ENCODE results near the gene GPR84.

GPR84 gene

GRCh38 chr12:54364413-54364812 is at the start of gene GPR84:
GPR84 (minus strand) TSS chr12:54364486; CDS start chr12:54363851, 635 bp downstream.
- DNase-seq = no peak

- peak; percentile 42 for DNase-seq
Measured at GRCh38 chr12:54413284-54414190, 49.3 kb upstream of the GPR84 start.

GRCh38 chr12:54412786-54413185 is 48.5 kb upstream of the GPR84 start:
- DNase-seq = no peak

GRCh38 chr12:54412348-54412747 is 48.1 kb upstream of the GPR84 start:
- DNase-seq = no peak

GRCh38 chr12:54411391-54412241 is 47.3 kb upstream of the GPR84 start:
- peak; percentile 47 for DNase-seq

GRCh38 chr12:54409267-54409666 is 45.0 kb upstream of the GPR84 start:
- no peak for DNase-seq

- DNase-seq = no peak
Measured at GRCh38 chr12:54407183-54407905, 43.1 kb upstream of the GPR84 start.

GRCh38 chr12:54405573-54405972 is 41.3 kb upstream of the GPR84 start:
- no peak for DNase-seq

GRCh38 chr12:54405106-54405505 is 40.8 kb upstream of the GPR84 start:
- DNase-seq = no peak

GRCh38 chr12:54404061-54405004 is 40.0 kb upstream of the GPR84 start:
- DNase-seq = peak; percentile 59

- no peak for DNase-seq
Measured at GRCh38 chr12:54401119-54401518, 36.8 kb upstream of the GPR84 start.

- peak; percentile 85 for DNase-seq
Measured at GRCh38 chr12:54398995-54399793, 34.9 kb upstream of the GPR84 start.

GRCh38 chr12:54398218-54398617 is 33.9 kb upstream of the GPR84 start:
- DNase-seq = no peak

- DNase-seq = no peak
Measured at GRCh38 chr12:54397157-54397556, 32.9 kb upstream of the GPR84 start.

GRCh38 chr12:54395545-54395944 is 31.3 kb upstream of the GPR84 start:
- no peak for DNase-seq

GRCh38 chr12:54394986-54395385 is 30.7 kb upstream of the GPR84 start:
- no peak for DNase-seq

- DNase-seq = peak; percentile 35
Measured at GRCh38 chr12:54394281-54394719, 30.0 kb upstream of the GPR84 start.

- DNase-seq = no peak
Measured at GRCh38 chr12:54393743-54394142, 29.5 kb upstream of the GPR84 start.

- no peak for DNase-seq
Measured at GRCh38 chr12:54393207-54393609, 28.9 kb upstream of the GPR84 start.

GRCh38 chr12:54392485-54393206 is 28.4 kb upstream of the GPR84 start:
- no peak for DNase-seq
